GM12878 (cell line): ENCODE measurements around the gene ERC1. TPM values are rescaled to one million over a fixed set of nuclear protein-coding genes. Genes with fewer than 3 reads are reported as not detected.

Experiments
- ATAC-seq: fragments of 200-7000 bp; cut with Tn5 transposase; 3 replicates; pipeline ENCODE4 v1.9.1; 2020; ENCODE audit warnings: mild to moderate bottlenecking, moderate library complexity
- BruUV-seq: library from RNA; stranded (reverse); fragments of 400-500 nt; replicated peaks from 2 replicates; lab custom pipeline; 2021; lab: Mats Ljungman, UMichigan
- CTCF ChIA-PET: fragments of 300-600 bp; sonication (Branson Sonifier 250); formaldehyde crosslinking; extraction: SDS; loops from one replicate; lab custom pipeline; 2021; ENCODE audit warnings: inconsistent platforms; lab: Yijun Ruan, JAX
- POLR2A ChIA-PET: fragments of 350-600 bp; formaldehyde crosslinking; extraction: SDS; loops from one replicate; lab custom pipeline; 2021; ENCODE audit warnings: inconsistent platforms; lab: Charles Lee
- RAD21 ChIA-PET: fragments of 300-600 bp; sonication (Branson Sonifier 250); formaldehyde crosslinking; loops from one replicate; lab custom pipeline; 2023; ENCODE audit warnings: antibody characterized with exemption; ENCODE audit not compliant: unreplicated experiment; lab: Charles Lee
- SMC1A ChIA-PET: fragments of 300-600 bp; sonication (Branson Sonifier 250); formaldehyde crosslinking; loops from one replicate; lab custom pipeline; 2023; ENCODE audit not compliant: unreplicated experiment, uncharacterized antibody; lab: Charles Lee
- DNase-seq: peaks from one replicate; pipeline ENCODE4 v3.0.0-alpha.2; 2011; ENCODE audit warnings: low read depth, low spot score
- FAIRE-seq: peaks from 3 replicates; lab custom pipeline; 2011; peaks lifted over from hg19 to GRCh38; lab: Jason Lieb, UNC
- H2AFZ ChIP-seq: 2 replicates; pipeline ENCODE4 v1.6.0; 2011; ENCODE audit warnings: low read depth, low read length, control low read depth; ENCODE audit not compliant: control insufficient read depth
- H3K27ac ChIP-seq: 2 replicates; pipeline ENCODE4 v1.5.1; 2011; ENCODE audit warnings: control low read depth; ENCODE audit not compliant: control insufficient read depth, insufficient read depth
- H3K27me3 ChIP-seq, 2 experiments: replicated peaks in 1 of 2; 2 replicates each; pipeline versions ENCODE4 v1.6.0 to v1.6.1; 2011; ENCODE audit warnings: low read length in 1 of 2; ENCODE audit not compliant: control insufficient read depth in 2 of 2, insufficient read depth in 2 of 2
- H3K36me3 ChIP-seq, 2 experiments: 2 replicates each; pipeline ENCODE4 v1.5.1; 2011; ENCODE audit warnings: low read length in 1 of 2; ENCODE audit not compliant: control insufficient read depth in 2 of 2, insufficient read depth in 2 of 2
- H3K4me1 ChIP-seq: 2 replicates; pipeline ENCODE4 v1.6.1; 2011; ENCODE audit warnings: mild to moderate bottlenecking, low read length, moderate library complexity, mixed read lengths; ENCODE audit not compliant: control insufficient read depth, insufficient read depth
- H3K4me2 ChIP-seq: 2 replicates; pipeline ENCODE4 v1.6.0; 2011; ENCODE audit warnings: control low read depth; ENCODE audit not compliant: control insufficient read depth, insufficient read depth
- H3K4me3 ChIP-seq: fragments of 200-600 bp; sonication (generic); 2 replicates; pipeline ENCODE4 v1.5.1; 2016
- H3K79me2 ChIP-seq: 2 replicates; pipeline ENCODE4 v1.6.0; 2011; ENCODE audit warnings: low read length; ENCODE audit not compliant: control insufficient read depth, insufficient read depth
- H3K9ac ChIP-seq: 2 replicates; pipeline ENCODE4 v1.8.0; 2011; ENCODE audit warnings: low read length, control low read depth, mixed read lengths; ENCODE audit not compliant: control insufficient read depth, insufficient read depth
- H3K9me3 ChIP-seq: replicated peaks from 3 replicates; pipeline ENCODE4 v1.5.1; 2011; ENCODE audit warnings: mild to moderate bottlenecking, low read length; ENCODE audit not compliant: control insufficient read depth, insufficient read depth
- H4K20me1 ChIP-seq: 2 replicates; pipeline ENCODE4 v1.6.0; 2011; ENCODE audit not compliant: control insufficient read depth, insufficient read depth
- EED ChIP-seq: sonication (generic); IDR thresholded peaks from 2 replicates; pipeline ENCODE4 v1.6.1; 2016; ENCODE audit warnings: antibody characterized with exemption, low read depth
- KAT2A ChIP-seq: conservative IDR thresholded peaks from 2 replicates; pipeline ENCODE4 v1.6.1; 2011; ENCODE audit warnings: low read depth, low read length; ENCODE audit not compliant: control insufficient read depth
- POLR2A ChIP-seq: IDR thresholded peaks from 2 replicates; pipeline ENCODE4 v1.6.1; 2011; ENCODE audit warnings: low read depth, mild to moderate bottlenecking, low read length
- PRDM15 ChIP-seq: fragments of 450-650 bp; formaldehyde crosslinking; IDR thresholded peaks from 2 replicates; pipeline ENCODE4 v1.4.0; 2020; ENCODE audit warnings: mild to moderate bottlenecking, moderate library complexity
- RAD51 ChIP-seq: fragments of 450-650 bp; IDR thresholded peaks from 2 replicates; pipeline ENCODE4 v1.6.1; 2016; ENCODE audit warnings: moderate library complexity, mild to moderate bottlenecking, inconsistent platforms
- SPI1 ChIP-seq: IDR thresholded peaks from 2 replicates; pipeline ENCODE4 v1.6.1; 2011; ENCODE audit warnings: low read depth, mild to moderate bottlenecking, low read length, moderate library complexity, borderline replicate concordance; ENCODE audit not compliant: insufficient read depth
- TBL1XR1 ChIP-seq: IDR thresholded peaks from 2 replicates; pipeline ENCODE4 v1.6.1; 2012; ENCODE audit warnings: low read depth, low read length, improper control_type of control experiment
- ZZZ3 ChIP-seq: IDR thresholded peaks from 2 replicates; pipeline ENCODE4 v1.6.1; 2011; ENCODE audit warnings: low read depth; ENCODE audit not compliant: control insufficient read depth, insufficient read length
- WGBS: methylation state at CpG from one replicate; pipeline ENCODE4 v1.1.6; 2016; ENCODE audit warnings: low lambda C conversion rate; ENCODE audit not compliant: insufficient replicate concordance, insufficient coverage; ENCODE audit errors: missing lambda C conversion rate; 5-methylcytosine and 5-hydroxymethylcytosine counted together
- in situ Hi-C: fragments of 300-500 bp; cut with MboI; formaldehyde crosslinking; loops from 9 replicates; pipeline ENCODE4 v1.14.3; 2018; ENCODE audit warnings: mixed read lengths
- intact Hi-C: fragments of 100-400 bp; cut with micrococcal nuclease; formaldehyde crosslinking; loops from one replicate; pipeline ENCODE4 v1.14.2; 2022; ENCODE audit not compliant: unreplicated experiment
- polyA plus RNA-seq, 11 experiments: library from polyadenylated mRNA; depleted of rRNA in 4 of 11; unstranded in 6 of 11; stranded (reverse) in 5 of 11; fragments of >200 nt; fragmentation: Nextera tagmentation in 4 of 11; fragmentation: Illumina TruSeq in 1 of 11; extraction: Ambion mirVana in 4 of 11; extraction: Trizol in 1 of 11; gene quantifications; 1 replicate in 1 of 11; 2 replicates in 10 of 11; pipeline versions ENCODE4 v1.2.1 to v1.2.3, GENCODE V29; 2011 to 2016; ENCODE audit warnings: inconsistent platforms in 2 of 11, missing spikeins in 2 of 11, low read depth in 1 of 11
- total RNA-seq, 4 experiments: library from RNA; depleted of rRNA in 3 of 4; stranded (reverse); fragments of >200 nt in 3 of 4; fragmentation: Illumina TruSeq in 1 of 4; extraction: Trizol in 1 of 4; gene quantifications; 2 replicates each; pipeline versions ENCODE4 v1.2.1 to v1.2.3, GENCODE V29; 2013 to 2021

The ERC1 gene
- total and polyA plus RNA-seq, 10 of the 15 experiments (the other 5 are each of a cell fraction or from before 2014, with no cell fraction given): 0.75 to 8.0 (median 5.0) TPM

- ATAC-seq: no peak
- 41% methylated on average over 14 of the region's 14 CpGs for WGBS
- TF ChIP-seq KAT2A (no peak), EED (no peak), SPI1 (no peak), RAD51 (no peak), POLR2A (no peak), TBL1XR1 (no peak), PRDM15 (CRISPR knock-in tag) (no peak), ZZZ3 (no peak)
- TF ChIP-seq, all 136 proteins: peak for 0
- Histone ChIP-seq H2AFZ (no peak overlapping the region), H3K27me3 (no peaks in the 10 kb centered on the region), H3K4me2 (no peak overlapping the region), H3K27ac (no peak overlapping the region), H3K36me3 (no peaks in the 10 kb centered on the region), H4K20me1 (no peaks in the 10 kb centered on the region), H3K9me3 (no peaks in the 10 kb centered on the region), H3K4me3 (no peak overlapping the region), H3K79me2 (no peaks in the 10 kb centered on the region), H3K4me1 (no peaks in the 10 kb centered on the region), H3K9ac (no peak overlapping the region)
- ChIA-PET SMC1A (interaction anchor here (0.8 to 2.0 kb wide), 6 partner anchors 9 to 316 kb away, joined by 3 to 6 read pairs (median 5); no protein-coding TSS in a partner anchor), CTCF (interaction anchor here (1.3 to 1.4 kb wide), 2 partner anchors 28 to 83 kb away, joined by 3 read pairs; no protein-coding TSS in a partner anchor), POLR2A (interaction anchor here (0.6 to 0.9 kb wide), 5 partner anchors 8 to 100 kb away, joined by 3 to 6 read pairs (median 4); no protein-coding TSS in a partner anchor), RAD21 (no interaction called here)
- no TSS peak for BruUV-seq
- intact Hi-C loops (no loop called here), in situ Hi-C loops (no loop called here)
- DNase-seq: no peak
- no peak for FAIRE-seq
Measured at GRCh38 chr12:1434296-1434955, 443.4 kb downstream of the ERC1 start.
